Transverse colon (tissue), 4 donors: ENCODE data around the gene INPP5B.

ENCODE experiments used
- CTCF ChIP-seq, 5 experiments: fragments of 200-600 bp in 3 of 5; fragments of 450-650 bp in 2 of 5; sonication (generic) in 3 of 5; IDR thresholded peaks; 1 replicate in 2 of 5; 2 replicates in 3 of 5; pipeline ENCODE4 v1.5.1; 2016 to 2017; ENCODE audit warnings: antibody characterized with exemption in 5 of 5, inconsistent platforms in 3 of 5, mild to moderate bottlenecking in 2 of 5, moderate library complexity in 1 of 5
- EP300 ChIP-seq: sonication (generic); formaldehyde crosslinking; IDR thresholded peaks from one replicate; pipeline ENCODE4 v1.6.1; 2017; ENCODE audit warnings: antibody characterized with exemption, low read depth
- POLR2A ChIP-seq: fragments of 450-650 bp; IDR thresholded peaks from one replicate; pipeline ENCODE4 v1.6.1; 2016; ENCODE audit warnings: antibody characterized with exemption, mild to moderate bottlenecking, moderate library complexity
- POLR2AphosphoS5 ChIP-seq, 3 donors: sonication (generic); formaldehyde crosslinking; IDR thresholded peaks; one replicate each; pipeline ENCODE4 v1.6.1; 2016; ENCODE audit warnings: antibody characterized with exemption in 3 of 3

GRCh38 chr1:37831809-37832208 lies 115.0 kb downstream of the INPP5B start:
- no peak for TF ChIP-seq CTCF (IDR thresholded peaks at IDR 0.05)
- TF ChIP-seq POLR2AphosphoS5 (IDR thresholded peaks at IDR 0.05): no peak
- TF ChIP-seq EP300: no peak
- TF ChIP-seq POLR2A: no peak
